HG03469 (cell line): ENCODE data around the gene APMAP.
"Not testable (repeated sequence)": the region's sequence is repeated elsewhere in the genome, so short reads cannot be mapped to it uniquely, and the experiment has no call there.

Experiments
- ATAC-seq: cut with Tn5 transposase; IDR thresholded peaks from one replicate; pipeline ENCODE4 v1.9.1; 2021; ENCODE audit warnings: mild to moderate bottlenecking, moderate library complexity, moderate number of reproducible peaks; ENCODE audit not compliant: unreplicated experiment

The APMAP gene

GRCh38 chr20:24954566-24954965, 38.0 kb downstream of the APMAP start:
- ATAC-seq = no peak

- no peak for ATAC-seq
Measured at GRCh38 chr20:24954151-24954550, 38.4 kb downstream of the APMAP start.

GRCh38 chr20:24953621-24954133, 38.9 kb downstream of the APMAP start:
- ATAC-seq = no peak

DNA sequence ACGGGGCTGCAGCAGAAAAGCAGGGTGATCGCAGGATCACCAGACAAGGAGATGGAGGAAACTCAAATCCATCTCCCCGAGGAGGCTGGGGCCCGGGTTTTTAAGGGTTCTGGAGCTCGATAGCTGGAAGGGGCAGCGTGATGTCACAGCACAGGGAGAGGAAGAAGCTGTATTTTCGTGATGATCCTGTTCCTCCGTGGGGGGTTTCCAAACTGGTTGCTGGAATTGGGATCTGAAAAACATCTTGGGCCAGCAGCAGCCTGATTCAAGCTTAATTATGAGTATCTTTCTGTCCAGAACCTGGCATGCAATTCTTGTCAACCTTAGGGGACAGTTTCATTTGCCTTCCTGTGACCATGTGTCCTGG, 39.4 kb downstream of the APMAP start:
- ATAC-seq = no peak

DNA sequence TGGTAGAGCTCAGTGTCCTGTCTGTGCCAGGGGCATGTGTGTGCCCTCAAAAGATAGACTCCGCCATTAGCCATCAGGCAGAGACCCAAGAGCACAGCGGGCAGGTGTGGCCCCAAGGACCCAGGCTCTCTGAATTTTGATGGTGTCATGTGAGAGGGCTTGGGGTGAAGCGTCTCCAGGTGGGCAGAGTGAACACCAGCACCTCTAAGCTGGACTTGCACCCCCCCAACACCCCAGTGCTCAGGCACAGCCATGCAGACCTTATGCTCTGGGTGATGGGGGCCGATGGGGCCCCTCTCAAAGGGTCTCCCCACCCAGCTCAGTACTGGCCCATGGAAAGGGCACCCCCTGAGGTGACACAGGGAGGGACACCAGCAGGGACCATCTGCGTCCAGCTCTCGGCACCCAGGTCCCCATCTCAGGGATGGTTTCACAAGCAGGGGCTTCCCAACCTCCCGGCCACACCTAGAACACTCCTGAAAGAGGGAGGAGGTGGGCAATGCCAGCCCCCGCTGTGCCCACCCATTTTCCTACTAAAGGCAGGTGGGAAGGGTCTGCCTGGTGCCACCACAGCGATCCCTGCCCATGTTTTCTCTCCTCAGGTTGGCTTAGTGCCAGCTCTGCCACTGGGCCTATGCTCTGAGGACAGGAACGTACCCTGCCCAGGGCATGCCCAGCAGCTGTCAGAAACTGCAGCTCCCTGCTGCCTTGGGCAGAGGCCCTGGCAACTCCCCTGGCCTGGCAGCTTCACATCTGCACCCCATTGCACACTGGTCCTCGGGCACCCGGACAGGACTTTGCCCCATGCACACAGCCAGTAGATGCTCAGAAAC, 40.0 kb downstream of the APMAP start:
- no peak for ATAC-seq

- ATAC-seq = no peak
Measured at GRCh38 chr20:24951536-24952083, 40.9 kb downstream of the APMAP start.

DNA sequence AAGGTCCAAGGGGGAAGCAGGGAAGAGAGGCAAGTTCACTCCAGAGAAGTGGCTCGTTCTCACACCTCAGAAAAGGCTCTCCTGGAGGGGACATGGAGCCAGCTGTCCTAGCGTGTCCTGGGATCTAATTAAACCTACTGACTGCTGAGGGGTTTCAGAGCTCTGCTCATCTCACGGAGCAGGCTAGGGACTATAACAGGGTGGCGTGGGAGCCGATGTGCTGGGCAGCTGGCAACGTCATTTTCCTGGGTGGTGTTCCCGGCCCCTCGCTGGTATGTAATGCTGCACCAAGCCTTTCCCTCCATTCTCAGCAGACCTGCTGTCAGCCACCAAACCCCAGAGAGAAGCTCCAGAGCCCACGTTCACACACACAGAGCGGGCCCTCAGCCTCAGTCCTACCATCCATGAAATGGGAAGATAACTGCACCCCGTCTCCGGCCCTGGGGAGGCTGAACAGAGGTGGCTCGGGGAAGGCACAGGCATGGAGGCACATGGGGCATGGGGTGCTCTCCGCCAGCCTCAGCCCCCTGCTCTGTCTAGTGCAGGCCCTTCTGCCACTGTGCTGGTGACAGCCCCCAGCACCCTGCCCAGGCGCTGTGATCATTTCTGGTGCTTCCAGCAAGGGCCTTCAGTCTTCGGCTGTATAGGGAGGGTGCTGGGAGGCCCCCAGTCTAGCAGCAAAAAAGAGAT, 41.6 kb downstream of the APMAP start:
- ATAC-seq = no peak

DNA sequence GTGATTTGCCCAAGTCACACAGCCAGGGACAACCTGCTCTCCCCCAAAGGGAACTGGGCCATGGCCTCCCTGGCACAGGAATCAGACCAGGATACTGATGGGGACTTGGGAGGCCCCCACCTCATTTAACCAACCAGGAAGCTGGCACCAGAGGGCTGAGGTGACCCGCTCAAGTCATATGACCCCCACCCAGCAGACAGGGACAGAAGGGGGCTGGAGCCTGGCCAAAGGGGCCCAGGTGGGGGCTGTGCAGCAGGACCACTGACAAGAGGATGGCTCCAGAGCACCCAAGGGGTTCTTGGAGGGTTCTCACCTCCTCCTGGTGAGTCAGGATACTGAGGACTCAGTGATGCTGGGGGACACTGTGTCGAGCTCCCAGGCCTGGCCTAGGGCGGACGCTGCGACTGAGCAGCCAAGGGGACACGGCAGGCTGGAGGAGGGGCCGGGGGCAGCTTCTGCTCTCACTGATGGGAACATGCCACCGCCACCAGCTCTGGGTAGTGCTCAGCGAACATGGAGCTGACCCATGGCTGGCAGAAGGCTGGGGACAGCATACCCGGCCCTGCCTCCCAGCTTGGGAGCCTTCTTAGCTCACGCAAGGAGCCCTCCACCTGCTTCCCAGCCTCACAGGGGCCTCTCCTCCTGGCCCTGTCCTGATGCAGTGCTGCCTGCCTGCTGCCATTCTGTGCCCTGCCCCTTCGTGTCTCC, 42.3 kb downstream of the APMAP start:
- ATAC-seq = no peak

DNA sequence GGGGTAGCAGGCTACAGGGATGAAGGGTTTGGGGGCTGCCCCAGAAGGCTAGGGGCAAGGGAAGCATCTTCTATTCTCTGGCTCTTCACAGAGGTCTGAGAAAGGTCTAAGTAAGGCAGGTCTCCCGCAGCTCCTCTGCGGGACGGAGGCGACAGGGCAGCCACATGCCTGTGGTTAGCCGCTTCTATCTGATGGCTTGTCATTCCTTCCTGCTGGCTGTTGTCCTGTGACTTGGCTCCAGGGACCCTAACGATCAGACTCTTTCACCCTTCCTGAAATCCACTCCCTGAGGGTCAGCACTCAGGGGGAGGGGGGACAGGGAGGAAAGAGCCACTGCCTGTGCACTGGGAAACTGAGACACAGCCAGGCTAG, 42.8 kb downstream of the APMAP start:
- no peak for ATAC-seq

- ATAC-seq = no peak
Measured at GRCh38 chr20:24948939-24949679, 43.4 kb downstream of the APMAP start, which contains the start of gene CST7. CST7 (plus strand) TSS chr20:24949269; CDS start chr20:24949506, 237 bp downstream.

DNA sequence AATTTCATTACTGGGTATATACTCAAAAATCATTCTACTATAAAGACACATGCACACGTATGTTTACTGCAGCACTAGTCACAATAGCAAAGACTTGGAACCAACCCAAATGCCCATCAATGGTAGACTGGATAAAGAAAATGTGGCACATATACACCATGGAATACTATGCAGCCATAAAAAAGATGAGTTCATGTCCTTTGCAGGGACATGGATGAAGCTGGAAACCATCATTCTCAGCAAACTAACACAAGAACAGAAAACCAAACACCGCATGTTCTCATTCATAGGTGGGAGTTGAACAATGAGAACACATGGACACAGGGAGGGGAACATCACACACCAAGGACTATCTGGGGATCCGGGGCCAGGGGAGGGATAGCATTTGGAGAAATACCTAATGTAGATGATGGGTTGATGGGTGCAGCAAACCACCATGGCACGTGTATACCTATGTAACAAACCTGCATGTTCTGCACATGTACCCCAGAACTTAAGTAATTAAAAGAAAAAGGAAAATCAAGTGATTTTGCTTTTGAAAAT, 44.1 kb downstream of the APMAP start:
- not testable (repeated sequence) for ATAC-seq

- ATAC-seq = not testable (repeated sequence)
Measured at GRCh38 chr20:24946376-24946775, 46.2 kb downstream of the APMAP start.

GRCh38 chr20:24943731-24944130, 48.8 kb downstream of the APMAP start:
- ATAC-seq = no peak

DNA sequence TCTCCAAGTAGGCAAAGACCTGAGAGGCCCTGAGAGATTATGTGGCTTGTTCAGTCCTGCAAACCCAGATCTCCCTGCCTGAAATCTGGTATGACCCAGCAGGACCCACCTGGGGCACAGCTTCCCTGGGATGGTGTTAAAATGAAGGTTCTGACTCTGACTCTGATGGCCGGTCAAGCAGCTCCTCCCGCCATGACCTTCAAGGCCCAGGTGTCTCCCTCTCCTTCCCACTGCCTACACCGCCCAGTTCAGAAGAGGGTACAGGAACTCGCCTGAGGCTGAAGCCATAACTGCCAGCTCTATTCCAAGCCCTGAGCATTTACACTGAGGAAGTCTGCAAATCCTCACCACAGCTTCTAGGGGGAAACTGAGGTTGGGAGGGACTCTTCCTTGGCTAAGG, 49.4 kb downstream of the APMAP start:
- no peak for ATAC-seq

GRCh38 chr20:24942679-24943078, 49.9 kb downstream of the APMAP start:
- no peak for ATAC-seq

GRCh38 chr20:24939036-24939435, 53.5 kb downstream of the APMAP start:
- ATAC-seq = no peak

DNA sequence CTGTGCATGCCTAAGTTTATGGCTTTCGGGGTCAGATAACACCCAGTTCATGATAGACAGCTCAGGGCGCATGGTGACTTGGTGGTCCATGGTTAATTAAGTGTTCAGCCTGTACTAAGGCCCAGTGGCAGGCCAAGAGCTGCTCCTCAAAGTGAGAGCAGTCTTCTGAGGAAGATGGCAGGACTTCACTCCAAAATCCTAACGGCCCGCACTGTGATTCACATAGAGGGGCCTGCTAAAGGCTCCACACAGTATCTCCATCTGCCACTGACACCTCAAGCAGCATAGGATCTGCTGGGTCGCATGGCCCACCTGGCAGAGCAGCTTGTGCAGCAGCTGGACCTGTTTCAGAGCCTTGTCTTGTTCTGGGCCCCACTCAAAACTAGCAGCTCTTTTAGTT, 54.1 kb downstream of the APMAP start:
- ATAC-seq = no peak

- ATAC-seq = no peak
Measured at GRCh38 chr20:24937579-24937978, 55.0 kb downstream of the APMAP start.

DNA sequence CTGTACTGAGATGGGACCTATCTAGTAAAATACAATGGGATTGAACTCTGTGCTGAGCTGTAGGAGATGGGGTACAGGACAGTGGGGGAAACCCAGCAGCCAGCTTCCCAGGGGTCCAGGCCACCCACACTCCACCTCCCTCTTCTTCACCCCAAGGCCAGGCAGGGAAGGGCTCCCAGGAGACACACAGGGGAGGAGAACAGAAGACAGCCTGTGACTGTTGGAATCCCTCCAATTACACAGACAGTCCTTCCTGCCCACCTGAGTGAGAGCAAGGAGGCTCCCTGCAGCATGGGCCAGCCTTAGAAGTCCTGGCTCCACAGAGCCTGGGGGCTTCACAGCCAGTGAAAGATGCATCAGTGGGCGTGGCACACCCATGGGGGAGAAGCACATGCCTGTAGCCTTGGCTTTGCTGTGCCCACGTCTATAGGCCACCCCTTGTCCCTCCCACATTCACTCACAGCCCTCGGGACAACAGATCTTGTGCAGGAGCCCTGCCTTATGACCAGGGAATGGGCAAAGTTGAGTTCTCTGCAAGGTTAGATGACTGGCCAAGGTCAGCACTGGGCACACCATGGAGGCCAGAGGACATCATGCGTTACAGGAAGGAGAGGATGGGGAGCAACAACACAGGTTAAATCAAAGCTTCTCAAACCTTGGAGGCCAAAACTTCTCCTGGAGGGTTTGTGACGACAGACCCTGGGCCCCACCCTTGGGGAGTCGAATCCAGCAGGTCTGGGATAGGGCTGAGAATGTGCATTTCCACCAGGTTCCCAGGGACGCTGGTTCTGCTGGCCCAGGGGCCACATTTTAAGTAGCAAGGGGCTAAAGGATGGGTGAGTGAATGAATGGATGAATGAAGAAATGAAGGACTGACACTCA, 55.8 kb downstream of the APMAP start:
- no peak for ATAC-seq
